MCF 10A (cell line): ENCODE data around the gene CIDEB. TPM values are rescaled to one million over a fixed set of nuclear protein-coding genes. Genes with fewer than 3 reads are reported as not detected.

Source experiments
- BruUV-seq: library from RNA; stranded (reverse); fragments of 400-500 nt; replicated peaks from 2 replicates; lab custom pipeline; 2021; lab: Mats Ljungman, UMichigan
- CTCF ChIA-PET: fragments of 300-600 bp; sonication (Branson Sonifier 250); formaldehyde crosslinking; extraction: SDS; loops from one replicate; lab custom pipeline; 2021; ENCODE audit warnings: antibody characterized with exemption, inconsistent platforms; lab: Yijun Ruan, JAX
- POLR2A ChIA-PET: fragments of 300-600, 350-650 bp; sonication (Branson Sonifier 250); formaldehyde crosslinking; extraction: SDS; loops from one replicate; lab custom pipeline; 2020; ENCODE audit warnings: antibody characterized with exemption, inconsistent platforms; lab: Yijun Ruan, JAX
- DNase-seq: peaks from one replicate; pipeline ENCODE4 v3.0.0-alpha.2; 2018; ENCODE audit not compliant: unreplicated experiment
- H3K27ac Mint-ChIP-seq: one replicate; pipeline ENCODE4 v1.8.0; 2022; ENCODE audit warnings: mild to moderate bottlenecking, low read depth, mixed read lengths; ENCODE audit not compliant: unreplicated experiment
- H3K27me3 Mint-ChIP-seq: one replicate; pipeline ENCODE4 v1.8.0; 2022; ENCODE audit warnings: mixed read lengths; ENCODE audit not compliant: insufficient read depth, unreplicated experiment
- H3K36me3 Mint-ChIP-seq: one replicate; pipeline ENCODE4 v1.8.0; 2022; ENCODE audit warnings: mild to moderate bottlenecking, moderate library complexity, mixed read lengths; ENCODE audit not compliant: insufficient read depth, unreplicated experiment
- H3K4me1 Mint-ChIP-seq: one replicate; pipeline ENCODE4 v1.8.0; 2022; ENCODE audit warnings: mixed read lengths; ENCODE audit not compliant: insufficient read depth, unreplicated experiment
- H3K4me3 Mint-ChIP-seq: one replicate; pipeline ENCODE4 v1.8.0; 2022; ENCODE audit warnings: mild to moderate bottlenecking, moderate library complexity, mixed read lengths; ENCODE audit not compliant: unreplicated experiment
- H3K9me3 Mint-ChIP-seq: one replicate; pipeline ENCODE4 v1.8.0; 2022; ENCODE audit warnings: mixed read lengths; ENCODE audit not compliant: unreplicated experiment
- intact Hi-C: fragments of 100-400 bp; cut with micrococcal nuclease; formaldehyde crosslinking; loops from 2 replicates; pipeline ENCODE4 v1.14.1; 2022
- total RNA-seq: library from RNA; stranded (reverse); gene quantifications from 2 replicates; pipeline ENCODE4 v1.2.3, GENCODE V29; 2022
- TF ChIP-seq, protein P1 (sequence below): fragments of 200-600 bp; IDR thresholded peaks from one replicate; pipeline ENCODE4 v1.8.0; 2022; ENCODE audit warnings: antibody characterized with exemption, mild to moderate bottlenecking; ENCODE audit not compliant: unreplicated experiment

Gene CIDEB
- total RNA-seq, 1 experiment from 2014 or later: 1.3 TPM

DNA sequence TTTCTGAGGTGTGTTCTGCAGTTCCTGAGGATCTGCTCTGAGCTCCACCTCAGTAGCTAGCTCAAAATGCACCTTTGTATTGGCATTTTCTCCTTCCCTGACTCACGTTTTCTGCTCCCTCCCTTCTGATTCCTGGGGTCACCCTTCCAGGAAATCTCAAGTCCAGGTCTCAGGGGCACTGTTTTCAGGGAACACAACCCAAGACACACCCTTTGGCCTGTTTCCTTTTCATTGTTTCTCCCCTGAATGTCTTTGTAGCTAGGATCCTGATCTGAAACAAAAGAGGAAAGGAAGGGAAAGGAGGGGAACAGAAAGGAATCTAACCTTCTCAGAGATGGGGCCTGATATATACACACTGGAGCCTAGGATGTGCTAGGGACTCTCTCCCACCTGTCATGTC is 39.4 kb upstream of the CIDEB start:
- Mint-ChIP-seq H3K4me1 (peaks cover 7% of the 10 kb centered on the region), H3K4me3 (no peak overlapping the region), H3K27me3 (peaks cover 27% of the 10 kb centered on the region), H3K9me3 (no peaks in the 10 kb centered on the region), H3K36me3 (no peaks in the 10 kb centered on the region), H3K27ac (no peak overlapping the region)
- TF ChIP-seq, protein P1, sequence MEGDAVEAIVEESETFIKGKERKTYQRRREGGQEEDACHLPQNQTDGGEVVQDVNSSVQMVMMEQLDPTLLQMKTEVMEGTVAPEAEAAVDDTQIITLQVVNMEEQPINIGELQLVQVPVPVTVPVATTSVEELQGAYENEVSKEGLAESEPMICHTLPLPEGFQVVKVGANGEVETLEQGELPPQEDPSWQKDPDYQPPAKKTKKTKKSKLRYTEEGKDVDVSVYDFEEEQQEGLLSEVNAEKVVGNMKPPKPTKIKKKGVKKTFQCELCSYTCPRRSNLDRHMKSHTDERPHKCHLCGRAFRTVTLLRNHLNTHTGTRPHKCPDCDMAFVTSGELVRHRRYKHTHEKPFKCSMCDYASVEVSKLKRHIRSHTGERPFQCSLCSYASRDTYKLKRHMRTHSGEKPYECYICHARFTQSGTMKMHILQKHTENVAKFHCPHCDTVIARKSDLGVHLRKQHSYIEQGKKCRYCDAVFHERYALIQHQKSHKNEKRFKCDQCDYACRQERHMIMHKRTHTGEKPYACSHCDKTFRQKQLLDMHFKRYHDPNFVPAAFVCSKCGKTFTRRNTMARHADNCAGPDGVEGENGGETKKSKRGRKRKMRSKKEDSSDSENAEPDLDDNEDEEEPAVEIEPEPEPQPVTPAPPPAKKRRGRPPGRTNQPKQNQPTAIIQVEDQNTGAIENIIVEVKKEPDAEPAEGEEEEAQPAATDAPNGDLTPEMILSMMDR: no peak
- CTCF ChIA-PET: interaction anchor here (0.7 to 5.6 kb wide), 9 partner anchors 13 to 95 kb away, joined by 3 to 108 read pairs (median 5); partner anchors contain the start of genes ADCY4 and CIDEB
- DNase-seq: no peak
- no TSS peak for BruUV-seq
- intact Hi-C loops: no loop called here
- POLR2A ChIA-PET: interaction anchor here (0.9 to 1.1 kb wide), 3 partner anchors 31 to 85 kb away, joined by 3 to 4 read pairs (median 3); partner anchors contain the start of genes DHRS1 and NOP9

DNA sequence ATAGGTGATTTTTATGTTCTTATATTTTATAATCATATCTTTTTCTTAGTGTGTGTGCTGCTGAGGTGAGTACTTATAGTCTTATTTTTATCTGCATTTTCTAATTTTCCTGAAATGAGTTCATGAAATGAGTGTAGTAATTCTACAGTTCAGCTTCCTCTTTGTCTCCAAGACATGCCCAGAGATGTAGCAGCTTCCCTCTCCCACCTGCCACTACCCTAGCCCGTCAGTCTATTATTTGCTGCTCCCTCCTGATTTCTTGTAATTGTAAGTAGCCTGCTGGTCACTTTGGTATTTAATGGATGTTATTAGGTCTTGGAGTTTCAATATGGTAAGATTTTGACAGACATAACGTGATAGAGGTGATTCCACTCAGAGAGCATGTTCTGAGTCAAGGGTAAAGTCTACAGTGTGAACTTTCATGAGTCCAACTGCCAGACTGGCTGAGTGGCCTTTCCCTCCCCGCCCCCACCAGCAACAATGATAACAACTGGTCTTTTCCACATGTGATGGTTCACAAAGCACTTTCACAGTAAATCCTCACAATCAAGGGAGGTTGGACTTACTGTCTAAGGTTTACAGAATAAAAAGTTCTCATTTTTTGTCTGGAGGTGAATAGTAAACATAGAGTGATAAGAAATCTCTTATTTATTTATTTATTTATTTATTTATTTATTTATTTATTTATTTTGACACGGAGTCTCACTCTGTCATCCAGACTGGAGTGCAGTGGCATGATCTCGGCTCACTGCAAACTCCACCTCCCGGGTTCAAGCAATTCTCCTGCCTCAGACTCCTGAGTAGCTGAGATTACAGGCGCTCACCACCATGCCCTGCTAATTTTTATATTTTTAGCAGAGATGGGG is 36.3 kb upstream of the CIDEB start:
- Mint-ChIP-seq H3K27me3 (peaks cover 13% of the 10 kb centered on the region), H3K36me3 (no peaks in the 10 kb centered on the region), H3K4me1 (no peaks in the 10 kb centered on the region), H3K27ac (no peak overlapping the region), H3K4me3 (no peak overlapping the region), H3K9me3 (no peaks in the 10 kb centered on the region)
- no peak for DNase-seq
- BruUV-seq: no TSS peak
- intact Hi-C loops: no loop called here
- ChIA-PET CTCF (interaction anchor here (5.3 to 5.6 kb wide), 2 partner anchors 10 to 92 kb away, joined by 34 to 108 read pairs; partner anchors contain the start of gene ADCY4), POLR2A (interaction anchor here (0.6 to 0.9 kb wide), 2 partner anchors 14 to 98 kb away, joined by 3 read pairs; no protein-coding TSS in a partner anchor)
- TF ChIP-seq, protein P1: no peak

DNA sequence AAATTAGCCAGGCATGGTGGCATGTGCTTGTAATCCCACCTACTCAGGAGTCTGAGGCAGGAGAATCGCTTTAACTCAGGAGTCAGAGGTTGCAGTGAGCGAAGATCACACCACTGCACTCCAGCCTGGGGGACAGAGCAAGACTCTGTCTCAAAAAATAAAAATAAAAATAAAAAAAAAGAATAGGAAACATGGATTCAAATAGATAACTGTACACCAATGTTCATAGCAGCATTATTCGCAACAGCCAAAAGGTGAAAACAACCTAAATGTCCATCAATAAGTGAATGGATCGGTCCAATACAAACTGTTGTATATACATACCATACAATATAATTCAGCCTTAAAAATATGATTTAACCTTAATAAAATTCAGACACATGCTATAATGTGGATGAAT is 35.1 kb upstream of the CIDEB start:
- ChIA-PET POLR2A (no interaction called here), CTCF (interaction anchor here (2.0 to 16.6 kb wide), 4 partner anchors 9 to 93 kb away, joined by 15 to 626 read pairs (median 71); partner anchors contain the start of genes ADCY4, CBLN3 and KHNYN)
- intact Hi-C loops: no loop called here
- Mint-ChIP-seq H3K4me3 (no peak overlapping the region), H3K4me1 (no peaks in the 10 kb centered on the region), H3K9me3 (no peaks in the 10 kb centered on the region), H3K27ac (no peak overlapping the region), H3K36me3 (no peaks in the 10 kb centered on the region), H3K27me3 (peaks cover 11% of the 10 kb centered on the region)
- no TSS peak for BruUV-seq
- no peak for DNase-seq
- TF ChIP-seq, protein P1: no peak

DNA sequence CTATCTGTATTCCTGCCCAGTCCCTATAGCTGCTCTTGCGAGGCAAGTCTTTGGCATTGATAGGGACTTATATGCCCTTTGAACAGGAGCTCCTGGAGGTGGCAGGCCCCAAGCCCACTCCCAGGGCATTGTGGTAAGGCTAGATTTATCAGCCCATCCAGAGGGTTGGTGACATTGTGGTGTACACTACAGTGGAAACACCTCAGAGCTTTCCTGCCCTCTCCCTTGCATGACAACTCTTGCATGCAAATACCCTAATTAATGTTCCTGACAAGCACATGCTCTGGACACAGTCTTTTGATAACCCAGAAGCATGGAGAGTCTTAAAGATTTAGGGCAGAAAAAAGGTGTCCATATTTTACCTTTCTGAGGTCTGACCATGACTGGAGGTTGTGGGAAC is 32.8 kb upstream of the CIDEB start:
- POLR2A ChIA-PET: interaction anchor here (0.5 to 0.6 kb wide), 3 partner anchors 91 to 258 kb away, joined by 3 read pairs; no protein-coding TSS in a partner anchor
- no peaks in the 10 kb centered on the region for H3K9me3 Mint-ChIP-seq
- no peaks in the 10 kb centered on the region for H3K36me3 Mint-ChIP-seq
- TF ChIP-seq, protein P1: no peak
- H3K4me3 Mint-ChIP-seq: no peak overlapping the region
- BruUV-seq: no TSS peak
- H3K4me1 Mint-ChIP-seq: no peaks in the 10 kb centered on the region
- intact Hi-C loops: no loop called here
- H3K27ac Mint-ChIP-seq: no peak overlapping the region
- no peak for DNase-seq
- H3K27me3 Mint-ChIP-seq: peaks cover 11% of the 10 kb centered on the region
- CTCF ChIA-PET: interaction anchor here (0.7 to 16.6 kb wide), 9 partner anchors 9 to 92 kb away, joined by 3 to 626 read pairs (median 5); partner anchors contain the start of genes CBLN3 and KHNYN
